Peyer's patch (tissue), 4 donors: Measurements from ENCODE around the gene PCCB. TPM values are rescaled to one million over a fixed set of nuclear protein-coding genes. Genes with fewer than 3 reads are reported as not detected.
"Not testable (repeated sequence)": the region's sequence is repeated elsewhere in the genome, so short reads cannot be mapped to it uniquely, and the experiment has no call there.

Source experiments
- DNase-seq, 3 donors: peaks; one replicate each; pipeline ENCODE4 v3.0.0-alpha.2; 2017 to 2019
- H3K27ac ChIP-seq, 4 donors: fragments of 200-600 bp; sonication (generic); one replicate each; pipeline ENCODE4 v1.5.1; 2016 to 2019
- H3K27me3 ChIP-seq, 2 donors: fragments of 200-600 bp; sonication (generic); one replicate each; pipeline ENCODE4 v1.5.1; 2019
- H3K36me3 ChIP-seq, 3 donors: fragments of 200-600 bp; sonication (generic); one replicate each; pipeline ENCODE4 v1.5.1; 2016 to 2019
- H3K4me1 ChIP-seq, 4 donors: fragments of 200-600 bp; sonication (generic); one replicate each; pipeline ENCODE4 v1.5.1; 2016 to 2019
- H3K4me3 ChIP-seq, 4 donors: fragments of 200-600 bp; sonication (generic); 1 replicate in 3 of 4; 2 replicates in 1 of 4; pipeline ENCODE4 v1.5.1; 2016 to 2019; ENCODE audit warnings: mild to moderate bottlenecking in 1 of 4
- H3K9me3 ChIP-seq, 4 donors: fragments of 200-600 bp; sonication (generic); one replicate each; pipeline ENCODE4 v1.5.1; 2016 to 2019; ENCODE audit warnings: mild to moderate bottlenecking in 1 of 4
- POLR2A ChIP-seq, 2 donors: fragments of 450-650 bp; IDR thresholded peaks; one replicate each; pipeline ENCODE4 v1.5.1; 2017; ENCODE audit warnings: antibody characterized with exemption in 2 of 2, mild to moderate bottlenecking in 2 of 2, moderate library complexity in 2 of 2
- total RNA-seq, 4 donors: library from RNA; depleted of rRNA; stranded (reverse); fragments of >200 nt; gene quantifications; one replicate each; pipeline ENCODE4 v1.1.0, GENCODE V29; 2016
- TF ChIP-seq, protein P1 (sequence below), 6 experiments: fragments of 450-650 bp in 4 of 6; fragments of 200-600 bp in 2 of 6; sonication (generic) in 1 of 6; IDR thresholded peaks; one replicate each; pipeline ENCODE4 v1.5.1; 2017 to 2019; ENCODE audit warnings: antibody characterized with exemption in 6 of 6, mild to moderate bottlenecking in 3 of 6, moderate library complexity in 1 of 6

Gene PCCB
- total RNA-seq, 4 donors from 2014 or later, result 15.7 to 45.9 (median 30.3) TPM

DNA sequence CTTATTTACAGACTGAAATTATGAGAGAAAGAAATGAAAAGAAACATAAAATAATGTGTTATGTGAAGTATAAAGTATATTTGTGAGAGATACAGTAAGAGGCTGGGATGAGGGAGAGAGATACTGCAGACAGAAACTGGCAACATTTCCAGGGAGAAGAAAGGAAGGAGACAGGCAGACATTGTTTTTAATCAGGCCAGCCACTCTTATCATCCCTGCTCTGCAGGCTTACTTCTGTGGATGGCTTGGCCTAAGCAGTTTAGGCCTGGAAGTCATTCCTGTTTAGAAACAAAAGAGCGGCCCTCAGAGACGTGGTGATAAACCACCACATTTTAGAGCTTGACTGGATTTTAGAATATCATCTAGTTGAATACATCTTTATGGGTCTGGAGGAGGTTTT, 12.4 kb downstream of the PCCB start:
- peaks cover 0 to 56% (median 0%) of the 10 kb centered on the region in 3 donors for H3K36me3 ChIP-seq
- no peak overlapping the region for H3K4me3 ChIP-seq
- H3K4me1 ChIP-seq, result no peaks in the 10 kb centered on the region
- no peak for DNase-seq
- no peaks in the 10 kb centered on the region for H3K27me3 ChIP-seq
- no peaks in the 10 kb centered on the region for H3K9me3 ChIP-seq
- TF ChIP-seq, protein P1, sequence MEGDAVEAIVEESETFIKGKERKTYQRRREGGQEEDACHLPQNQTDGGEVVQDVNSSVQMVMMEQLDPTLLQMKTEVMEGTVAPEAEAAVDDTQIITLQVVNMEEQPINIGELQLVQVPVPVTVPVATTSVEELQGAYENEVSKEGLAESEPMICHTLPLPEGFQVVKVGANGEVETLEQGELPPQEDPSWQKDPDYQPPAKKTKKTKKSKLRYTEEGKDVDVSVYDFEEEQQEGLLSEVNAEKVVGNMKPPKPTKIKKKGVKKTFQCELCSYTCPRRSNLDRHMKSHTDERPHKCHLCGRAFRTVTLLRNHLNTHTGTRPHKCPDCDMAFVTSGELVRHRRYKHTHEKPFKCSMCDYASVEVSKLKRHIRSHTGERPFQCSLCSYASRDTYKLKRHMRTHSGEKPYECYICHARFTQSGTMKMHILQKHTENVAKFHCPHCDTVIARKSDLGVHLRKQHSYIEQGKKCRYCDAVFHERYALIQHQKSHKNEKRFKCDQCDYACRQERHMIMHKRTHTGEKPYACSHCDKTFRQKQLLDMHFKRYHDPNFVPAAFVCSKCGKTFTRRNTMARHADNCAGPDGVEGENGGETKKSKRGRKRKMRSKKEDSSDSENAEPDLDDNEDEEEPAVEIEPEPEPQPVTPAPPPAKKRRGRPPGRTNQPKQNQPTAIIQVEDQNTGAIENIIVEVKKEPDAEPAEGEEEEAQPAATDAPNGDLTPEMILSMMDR (IDR thresholded peaks at IDR 0.05), result no peak
- no peak overlapping the region for H3K27ac ChIP-seq

DNA sequence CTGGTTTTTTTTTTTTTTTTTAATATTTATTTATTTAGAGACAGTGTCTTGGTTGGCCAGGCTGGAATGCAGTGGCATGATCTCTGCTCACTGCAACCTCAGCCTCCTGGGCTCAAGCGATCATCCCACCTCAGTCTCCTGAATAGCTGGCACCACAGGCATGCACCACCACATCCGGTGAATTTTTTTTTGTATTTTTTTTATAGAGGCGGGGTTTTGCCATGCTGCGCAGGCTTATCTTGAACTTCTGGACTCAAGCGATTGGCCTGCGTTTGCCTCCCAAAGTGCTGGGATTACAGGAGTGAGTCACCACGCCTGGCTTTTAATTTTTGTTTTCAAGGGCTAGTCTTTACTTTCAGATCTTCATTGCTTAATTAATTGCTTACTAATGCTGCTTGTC, 13.1 kb downstream of the PCCB start:
- no peaks in the 10 kb centered on the region for H3K4me1 ChIP-seq
- H3K27ac ChIP-seq, result no peak overlapping the region
- DNase-seq, result no peak

DNA sequence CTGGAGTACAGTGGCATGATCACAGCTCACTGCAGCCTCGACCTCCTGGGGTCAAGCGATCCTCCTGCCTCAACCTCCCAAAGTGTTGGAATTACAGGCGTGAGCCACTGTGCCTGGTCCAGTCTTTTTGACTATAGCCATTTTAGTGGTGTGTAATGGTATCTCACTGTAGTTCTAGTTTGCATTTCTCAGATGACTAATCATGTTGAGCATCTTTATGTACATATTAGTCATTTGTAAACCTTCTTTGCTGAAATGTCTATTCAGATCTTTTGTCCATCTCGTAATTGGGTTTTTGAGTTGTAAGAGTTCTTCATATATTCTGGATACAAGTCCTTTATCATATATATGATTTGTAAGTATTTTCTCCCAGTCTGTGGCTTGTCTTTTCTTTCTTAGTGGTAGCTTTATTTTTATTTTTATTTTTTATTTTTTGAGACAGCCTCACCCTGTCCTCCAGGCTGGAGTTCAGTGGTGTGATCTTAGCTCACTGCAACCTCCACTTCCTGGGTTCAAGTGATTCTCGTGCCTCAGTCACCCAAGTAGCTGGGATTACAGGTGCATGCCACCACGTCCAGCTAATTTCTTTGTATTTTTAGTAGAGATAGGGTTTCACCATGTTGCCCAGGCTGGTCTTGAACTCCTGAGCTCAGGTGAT, 16.5 kb downstream of the PCCB start:
- not testable (repeated sequence) for H3K4me3 ChIP-seq, H3K9me3 ChIP-seq, DNase-seq, H3K27ac ChIP-seq, H3K27me3 ChIP-seq, H3K4me1 ChIP-seq
- peaks cover 0 to 34% (median 0%) of the 10 kb centered on the region in 3 donors for H3K36me3 ChIP-seq

More for the DNA sequence above, 13.1 kb downstream of the PCCB start:
- TF ChIP-seq, protein P1 (IDR thresholded peaks at IDR 0.05), result no peak
- TF ChIP-seq POLR2A (IDR thresholded peaks at IDR 0.05), result no peak
- H3K4me3 ChIP-seq, result no peak overlapping the region
- no peaks in the 10 kb centered on the region for H3K27me3 ChIP-seq
- no peaks in the 10 kb centered on the region for H3K9me3 ChIP-seq
- peaks cover 0 to 51% (median 0%) of the 10 kb centered on the region in 3 donors for H3K36me3 ChIP-seq

DNA sequence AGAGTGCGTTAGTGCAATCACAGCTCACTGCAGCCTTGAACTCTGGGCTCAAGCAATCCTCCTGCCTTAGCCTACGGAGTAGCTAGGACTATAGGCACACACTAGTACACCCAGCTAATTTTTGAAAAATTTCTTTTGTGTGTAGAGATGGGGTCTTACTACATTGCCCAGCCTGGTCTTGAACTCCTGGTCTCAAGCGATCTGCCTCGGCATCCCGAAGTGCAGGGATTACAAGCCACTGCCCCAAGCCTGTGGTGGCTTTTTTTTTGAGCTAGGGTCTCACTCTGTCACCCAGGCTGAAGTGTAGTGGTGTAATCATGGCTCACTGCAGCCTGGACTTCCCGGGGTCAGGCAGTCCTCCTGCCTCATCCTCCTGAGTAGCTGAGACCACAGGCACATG, 17.1 kb downstream of the PCCB start:
- H3K9me3 ChIP-seq, result no peaks in the 10 kb centered on the region
- no peaks in the 10 kb centered on the region for H3K27me3 ChIP-seq
- no peak for DNase-seq
- no peak overlapping the region for H3K4me3 ChIP-seq
- H3K4me1 ChIP-seq, result no peaks in the 10 kb centered on the region
- H3K27ac ChIP-seq, result no peak overlapping the region
- H3K36me3 ChIP-seq, result peaks cover 0 to 29% (median 0%) of the 10 kb centered on the region in 3 donors
- TF ChIP-seq, protein P1 (IDR thresholded peaks at IDR 0.05), result no peak
- TF ChIP-seq POLR2A (IDR thresholded peaks at IDR 0.05), result no peak

DNA sequence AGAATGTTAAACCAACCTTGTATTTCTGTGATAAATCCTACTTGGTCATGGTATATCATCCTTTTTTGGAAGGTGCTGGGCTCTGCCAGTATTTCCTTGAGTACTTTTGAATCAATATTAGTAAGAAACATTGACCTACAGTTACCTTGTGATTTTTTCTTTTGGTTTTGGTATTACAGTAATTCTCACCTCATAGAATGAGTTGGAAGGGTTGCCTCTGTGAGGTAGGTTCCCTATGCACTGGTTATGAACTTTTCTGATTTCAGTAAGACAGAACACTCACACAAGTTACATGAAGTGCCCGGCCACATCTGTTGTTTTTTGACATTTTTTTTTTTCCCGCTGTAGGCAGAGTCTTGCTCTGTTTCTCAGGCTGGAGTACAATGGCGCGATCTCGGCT, 20.0 kb downstream of the PCCB start:
- Histone ChIP-seq H3K36me3 (peaks cover 0 to 14% (median 0%) of the 10 kb centered on the region in 3 donors), H3K4me3 (no peak overlapping the region), H3K27ac (no peak overlapping the region), H3K4me1 (no peaks in the 10 kb centered on the region), H3K9me3 (no peaks in the 10 kb centered on the region), H3K27me3 (no peaks in the 10 kb centered on the region)
- DNase-seq, result no peak
- TF ChIP-seq, protein P1 (IDR thresholded peaks at IDR 0.05), result no peak
- no peak for TF ChIP-seq POLR2A (IDR thresholded peaks at IDR 0.05)

DNA sequence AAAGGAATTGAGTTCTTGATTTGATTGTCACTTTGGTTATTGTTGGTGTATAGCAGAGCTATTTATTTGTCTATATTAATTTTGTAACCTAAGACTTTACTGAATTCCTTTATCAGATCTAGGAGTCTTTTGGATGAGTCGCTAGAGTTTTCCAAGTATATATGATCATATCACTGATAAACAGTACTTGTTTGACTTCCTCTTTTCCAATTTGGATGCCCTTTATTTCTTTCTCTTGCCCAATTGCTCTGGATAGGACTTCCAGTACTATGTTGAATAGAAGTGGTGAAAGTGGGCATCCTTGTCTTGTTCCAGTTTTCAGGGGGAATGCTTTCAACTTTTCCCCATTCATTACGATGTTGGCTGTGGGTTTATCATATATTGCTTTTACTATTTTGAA, 21.5 kb downstream of the PCCB start:
- H3K9me3 ChIP-seq, H3K27me3 ChIP-seq, H3K27ac ChIP-seq, DNase-seq, H3K4me1 ChIP-seq, H3K4me3 ChIP-seq, H3K36me3 ChIP-seq: not testable (repeated sequence)
